Fibroblast of pulmonary artery (primary cell): ENCODE data around the gene GRAMD2A.

Experiments
- DNase-seq: peaks from one replicate; pipeline ENCODE4 v3.0.0-alpha.2; 2010; ENCODE audit warnings: low read depth
- H3K4me3 ChIP-seq: replicated peaks from 2 replicates; pipeline ENCODE4 v1.5.1; 2011; ENCODE audit warnings: low read depth, mild to moderate bottlenecking, control low read depth, low read length, moderate library complexity
- CTCF ChIP-seq: IDR thresholded peaks from 2 replicates; pipeline ENCODE4 v1.5.1; 2011; ENCODE audit warnings: mild to moderate bottlenecking, control low read depth, low read length, inconsistent platforms; ENCODE audit errors: missing control alignments

GRAMD2A gene

GRCh38 chr15:72220687-72221086 lies 23.1 kb upstream of the GRAMD2A start:
- H3K4me3 ChIP-seq, result no peak overlapping the region
- no peak for TF ChIP-seq CTCF
- DNase-seq, result no peak

DNA sequence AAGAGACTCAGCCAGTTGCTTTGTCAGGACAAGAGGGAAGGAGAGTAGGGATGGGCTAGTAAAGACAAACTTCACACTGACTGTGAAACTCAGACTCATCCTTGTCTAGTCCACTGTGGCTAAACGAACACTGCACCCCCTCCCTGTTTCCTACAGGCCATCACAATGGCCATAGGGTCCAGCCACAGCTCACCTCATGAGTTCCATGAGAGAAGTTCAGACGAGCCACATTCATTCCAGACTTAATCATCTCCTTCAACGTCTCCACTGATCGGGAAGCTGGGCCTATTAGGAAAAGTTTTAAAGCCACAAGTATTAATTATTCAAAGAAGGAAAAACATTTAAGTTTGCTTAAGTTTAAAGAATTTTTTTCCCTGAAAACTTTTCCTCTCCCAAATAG lies 19.6 kb upstream of the GRAMD2A start:
- H3K4me3 ChIP-seq, result no peak overlapping the region
- TF ChIP-seq CTCF, result no peak

GRCh38 chr15:72216079-72216478 lies 18.5 kb upstream of the GRAMD2A start:
- TF ChIP-seq CTCF, result no peak
- H3K4me3 ChIP-seq, result no peak overlapping the region
- no peak for DNase-seq

More for the DNA sequence above, 19.6 kb upstream of the GRAMD2A start:
- DNase-seq, result no peak

- TF ChIP-seq CTCF, result no peak
- DNase-seq, result no peak
- no peak overlapping the region for H3K4me3 ChIP-seq
Measured at GRCh38 chr15:72207558-72208085, 10.0 kb upstream of the GRAMD2A start.

DNA sequence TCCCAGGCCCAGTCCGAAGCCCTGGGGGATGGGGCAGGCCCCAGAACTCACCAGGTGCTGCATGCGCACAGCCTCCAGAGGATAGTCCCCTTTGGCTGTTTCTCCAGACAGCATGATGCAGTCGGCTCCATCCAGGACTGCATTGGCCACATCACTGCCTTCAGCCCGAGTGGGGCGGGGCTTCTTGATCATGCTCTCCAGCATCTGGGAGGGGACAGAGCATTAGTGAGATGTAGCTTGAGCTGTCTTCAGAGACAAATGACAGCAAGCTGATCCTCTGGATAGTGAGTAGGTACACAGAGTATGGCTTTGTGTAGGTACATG lies 9.1 kb upstream of the GRAMD2A start:
- no peak overlapping the region for H3K4me3 ChIP-seq
- no peak for DNase-seq
- TF ChIP-seq CTCF, result no peak

GRCh38 chr15:72205896-72206676 lies 8.5 kb upstream of the GRAMD2A start:
- H3K4me3 ChIP-seq, result no peak overlapping the region
- DNase-seq, result no peak
- no peak for TF ChIP-seq CTCF

DNA sequence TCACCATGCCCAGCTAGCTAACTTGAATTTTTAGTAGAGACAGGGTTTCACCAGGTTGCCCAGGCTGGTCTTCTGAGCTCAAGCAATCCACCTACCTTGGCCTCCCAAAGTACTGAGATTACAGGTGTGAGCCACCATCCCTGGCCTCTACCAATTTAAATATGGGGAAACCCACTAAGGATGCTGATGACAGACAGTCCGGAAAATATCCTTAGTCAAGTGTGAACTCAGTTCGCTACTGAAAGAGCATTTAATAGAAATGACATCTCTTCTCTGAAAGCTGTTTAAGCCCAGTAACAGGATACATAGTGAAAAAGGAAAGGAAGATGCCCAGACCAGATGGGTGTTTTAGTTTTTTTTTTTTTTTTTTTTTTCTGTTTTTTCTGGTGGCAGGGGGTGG lies 7.7 kb upstream of the GRAMD2A start:
- DNase-seq, result no peak
- TF ChIP-seq CTCF, result no peak
- H3K4me3 ChIP-seq, result no peak overlapping the region
